ENCODE results near the gene MRLN.
A peak's percentile ranks its signal among the peaks of the same experiment; 100 is the strongest.
"Not testable (repeated sequence)": the region's sequence is repeated elsewhere in the genome, so short reads cannot be mapped to it uniquely, and the experiment has no call there.

The MRLN gene

GRCh38 chr10:59744762-59745161, 8.5 kb downstream of the MRLN start:
- DNase-seq: not testable (repeated sequence)

- DNase-seq: not testable (repeated sequence)
Measured at GRCh38 chr10:59744156-59744555, 9.1 kb downstream of the MRLN start.

- DNase-seq: no peak
Measured at GRCh38 chr10:59741583-59741982, 11.7 kb downstream of the MRLN start.

- DNase-seq: no peak
Measured at GRCh38 chr10:59741048-59741447, 12.2 kb downstream of the MRLN start.

GRCh38 chr10:59736749-59737148, 16.5 kb downstream of the MRLN start:
- DNase-seq: no peak

GRCh38 chr10:59735296-59735695, 18.0 kb downstream of the MRLN start:
- no peak for DNase-seq

GRCh38 chr10:59734014-59734462, 19.2 kb downstream of the MRLN start:
- no peak for DNase-seq

GRCh38 chr10:59733321-59734013, 19.8 kb downstream of the MRLN start:
- DNase-seq: not testable (repeated sequence)

- not testable (repeated sequence) for DNase-seq
Measured at GRCh38 chr10:59732849-59733248, 20.4 kb downstream of the MRLN start.

- not testable (repeated sequence) for DNase-seq
Measured at GRCh38 chr10:59729167-59729566, 24.1 kb downstream of the MRLN start.

- DNase-seq: no peak
Measured at GRCh38 chr10:59724098-59724938, 28.9 kb downstream of the MRLN start.

- DNase-seq: no peak
Measured at GRCh38 chr10:59720377-59720776, 32.9 kb downstream of the MRLN start.

- DNase-seq: no peak
Measured at GRCh38 chr10:59719374-59719773, 33.9 kb downstream of the MRLN start.

GRCh38 chr10:59718257-59718656, 35.0 kb downstream of the MRLN start:
- no peak for DNase-seq

GRCh38 chr10:59713196-59713821, 39.9 kb downstream of the MRLN start:
- DNase-seq: no peak

GRCh38 chr10:59711871-59712494, 41.3 kb downstream of the MRLN start:
- DNase-seq: no peak

- peak; percentile 29 for DNase-seq
Measured at GRCh38 chr10:59709395-59710125, 43.7 kb downstream of the MRLN start, which contains the start of gene SLC16A9. SLC16A9 (minus strand) TSS chr10:59709850; CDS start chr10:59684291, 25,559 bp downstream.

GRCh38 chr10:59708816-59709394, 44.4 kb downstream of the MRLN start:
- DNase-seq: no peak

GRCh38 chr10:59706851-59707797, 46.1 kb downstream of the MRLN start:
- peak; percentile 16 for DNase-seq

GRCh38 chr10:59705931-59706330, 47.3 kb downstream of the MRLN start:
- no peak for DNase-seq

GRCh38 chr10:59704630-59705029, 48.6 kb downstream of the MRLN start:
- DNase-seq: no peak
